SK-N-SH (cell line): ENCODE data around the gene MAPKAP1. TPM values are rescaled to one million over a fixed set of nuclear protein-coding genes. Genes with fewer than 3 reads are reported as not detected.

ENCODE experiments used
- CTCF ChIA-PET: fragments of 300-600, 350-600 bp; formaldehyde crosslinking; extraction: SDS; loops from one replicate; lab custom pipeline; 2021; lab: Yijun Ruan, JAX
- POLR2A ChIA-PET: fragments of 350-600 bp; sonication (Branson Sonifier 250); formaldehyde crosslinking; extraction: SDS; loops from one replicate; lab custom pipeline; 2020; ENCODE audit warnings: antibody characterized with exemption, inconsistent platforms; lab: Yijun Ruan, JAX
- DNase-seq: peaks from one replicate; pipeline ENCODE4 v3.0.0; 2012
- H2AFZ ChIP-seq: fragments of 200-600 bp; sonication (generic); 2 replicates; pipeline ENCODE4 v1.8.1; 2016; ENCODE audit warnings: antibody characterized with exemption, mild to moderate bottlenecking, low read depth
- H3F3A ChIP-seq: fragments of 200-600 bp; sonication (generic); replicated peaks from 2 replicates; pipeline ENCODE3; 2016; ENCODE audit warnings: antibody characterized with exemption, mild to moderate bottlenecking; ENCODE audit not compliant: insufficient read depth
- H3K27ac ChIP-seq, 2 experiments: fragments of 200-500 bp in 1 of 2; fragments of 200-600 bp in 1 of 2; sonication (Bioruptor generic) in 1 of 2; sonication (generic), shearing (Covaris generic) in 1 of 2; 2 replicates each; pipeline versions ENCODE4 v1.5.1 to v1.6.1; 2014 to 2016; ENCODE audit warnings: low read depth in 2 of 2, inconsistent platforms in 1 of 2, low read length in 1 of 2, mild to moderate bottlenecking in 1 of 2, mixed read lengths in 1 of 2
- H3K27me3 ChIP-seq: fragments of 200-600 bp; sonication (generic), shearing (Covaris generic); 2 replicates; pipeline ENCODE4 v1.6.1; 2016; ENCODE audit warnings: mixed run types; ENCODE audit not compliant: insufficient read depth
- H3K36me3 ChIP-seq, 2 experiments: fragments of 200-500 bp in 1 of 2; fragments of 200-600 bp in 1 of 2; sonication (Bioruptor generic) in 1 of 2; sonication (generic) in 1 of 2; replicated peaks in 1 of 2; 2 replicates each; pipeline versions ENCODE3 to v1.5.1; 2014 to 2016; ENCODE audit warnings: low read length in 1 of 2, mild to moderate bottlenecking in 1 of 2; ENCODE audit not compliant: insufficient read depth in 2 of 2, control insufficient read depth in 1 of 2
- H3K4me1 ChIP-seq, 2 experiments: fragments of 200-500 bp in 1 of 2; fragments of 200-600 bp in 1 of 2; sonication (Bioruptor generic) in 1 of 2; sonication (generic), shearing (Covaris generic) in 1 of 2; 2 replicates each; pipeline versions ENCODE4 v1.5.1 to v1.6.1; 2014 to 2016; ENCODE audit warnings: low read depth in 1 of 2, low read length in 1 of 2, mixed run types in 1 of 2; ENCODE audit not compliant: insufficient read depth in 2 of 2, control insufficient read depth in 1 of 2
- H3K4me2 ChIP-seq: fragments of 200-600 bp; sonication (generic), shearing (Covaris generic); 2 replicates; pipeline ENCODE4 v1.6.1; 2017; ENCODE audit warnings: mixed run types
- H3K4me3 ChIP-seq, 2 experiments: fragments of 200-500 bp in 1 of 2; fragments of 200-600 bp in 1 of 2; sonication (Bioruptor generic) in 1 of 2; sonication (generic), shearing (Covaris generic) in 1 of 2; 2 replicates each; pipeline versions ENCODE4 v1.5.1 to v1.8.1; 2014 to 2016; ENCODE audit warnings: low read depth in 2 of 2, inconsistent platforms in 1 of 2, low read length in 1 of 2, mild to moderate bottlenecking in 1 of 2, mixed read lengths in 1 of 2, moderate library complexity in 1 of 2
- H3K79me2 ChIP-seq: fragments of 200-600 bp; sonication (generic); 2 replicates; pipeline ENCODE4 v1.8.1; 2017; ENCODE audit warnings: mild to moderate bottlenecking; ENCODE audit not compliant: insufficient read depth
- H3K9ac ChIP-seq: fragments of 200-600 bp; sonication (generic); 2 replicates; pipeline ENCODE4 v1.6.1; 2017; ENCODE audit warnings: mixed run types
- H3K9me2 ChIP-seq: fragments of 200-600 bp; sonication (generic); 2 replicates; pipeline ENCODE4 v1.6.1; 2017; ENCODE audit warnings: mixed run types
- H3K9me3 ChIP-seq: fragments of 200-600 bp; sonication (generic); 2 replicates; pipeline ENCODE4 v1.6.1; 2017; ENCODE audit warnings: mixed run types, mild to moderate bottlenecking, moderate library complexity
- H4K20me1 ChIP-seq: fragments of 200-600 bp; sonication (generic); 2 replicates; pipeline ENCODE4 v1.6.1; 2017; ENCODE audit warnings: mild to moderate bottlenecking, mixed run types; ENCODE audit not compliant: insufficient read depth
- FOSL2 ChIP-seq: IDR thresholded peaks from 2 replicates; pipeline ENCODE4 v1.4.0; 2012; ENCODE audit warnings: low read depth, mild to moderate bottlenecking, moderate library complexity, borderline replicate concordance
- GABPA ChIP-seq: IDR thresholded peaks from 2 replicates; pipeline ENCODE4 v1.4.0; 2012; ENCODE audit warnings: low read depth, mild to moderate bottlenecking
- MAX ChIP-seq: IDR thresholded peaks from 2 replicates; pipeline ENCODE4 v1.4.0; 2012; ENCODE audit warnings: low read depth
- NRF1 ChIP-seq: IDR thresholded peaks from 2 replicates; pipeline ENCODE4 v1.6.1; 2012; ENCODE audit warnings: low read depth, mild to moderate bottlenecking, low read length
- POLR2AphosphoS5 ChIP-seq: IDR thresholded peaks from 2 replicates; pipeline ENCODE4 v1.6.1; 2012; ENCODE audit warnings: low read depth, low read length
- TAF1 ChIP-seq: IDR thresholded peaks from 2 replicates; pipeline ENCODE4 v1.6.1; 2012; ENCODE audit warnings: low read depth, mild to moderate bottlenecking, low read length, moderate library complexity, borderline replicate concordance
- TCF12 ChIP-seq: IDR thresholded peaks from 2 replicates; pipeline ENCODE4 v1.4.0; 2012
- TEAD4 ChIP-seq: IDR thresholded peaks from 2 replicates; pipeline ENCODE4 v1.4.0; 2012; ENCODE audit warnings: mild to moderate bottlenecking, borderline replicate concordance; ENCODE audit not compliant: insufficient read depth
- WGBS: methylation state at CpG from one replicate; pipeline ENCODE4 v1.1.6; 2017; ENCODE audit warnings: low lambda C conversion rate; 5-methylcytosine and 5-hydroxymethylcytosine counted together
- polyA plus RNA-seq, 3 experiments: library from polyadenylated mRNA; depleted of rRNA; stranded (reverse); fragments of >200 nt; gene quantifications; 2 replicates each; pipeline ENCODE4 v1.2.3, GENCODE V29; 2012
- TF ChIP-seq, protein P1 (sequence below): IDR thresholded peaks from 2 replicates; pipeline ENCODE4 v1.6.1; 2012; ENCODE audit warnings: mild to moderate bottlenecking, low read depth, low read length, moderate library complexity
- TF ChIP-seq, protein P2 (sequence below): fragments of 150-350 bp; IDR thresholded peaks from 2 replicates; pipeline ENCODE4 v1.6.1; 2017; ENCODE audit warnings: antibody characterized with exemption, low read length, low read depth, borderline replicate concordance
- TF ChIP-seq, protein P3 (sequence below): fragments of 150-350 bp; IDR thresholded peaks from 2 replicates; pipeline ENCODE4 v1.6.1; 2016; ENCODE audit warnings: mild to moderate bottlenecking, low read depth, low read length

Gene MAPKAP1
- polyA plus RNA-seq, 1 of the 3 experiments (the other 2 are of a cell fraction), result 117 TPM

GRCh38 chr9:125487842-125488241 is 219.2 kb downstream of the MAPKAP1 start:
- H3K27me3 ChIP-seq, result no peaks in the 10 kb centered on the region
- no peak for DNase-seq
- H3K9me3 ChIP-seq, result no peaks in the 10 kb centered on the region
- no peak overlapping the region for H2AFZ ChIP-seq
- WGBS, result 50% methylated on average over 2 of the region's 2 CpGs
- H4K20me1 ChIP-seq, result no peaks in the 10 kb centered on the region; the same call in 1 of the 2 replicates
- no peaks in the 10 kb centered on the region for H3K9me2 ChIP-seq
- H3K4me3 ChIP-seq, result no peak overlapping the region
- TF ChIP-seq TAF1 (no peak), TCF12 (no peak), MAX (no peak), FOSL2 (no peak), POLR2AphosphoS5 (no peak), NRF1 (no peak), TEAD4 (no peak), GABPA (no peak)
- TF ChIP-seq, protein P1, sequence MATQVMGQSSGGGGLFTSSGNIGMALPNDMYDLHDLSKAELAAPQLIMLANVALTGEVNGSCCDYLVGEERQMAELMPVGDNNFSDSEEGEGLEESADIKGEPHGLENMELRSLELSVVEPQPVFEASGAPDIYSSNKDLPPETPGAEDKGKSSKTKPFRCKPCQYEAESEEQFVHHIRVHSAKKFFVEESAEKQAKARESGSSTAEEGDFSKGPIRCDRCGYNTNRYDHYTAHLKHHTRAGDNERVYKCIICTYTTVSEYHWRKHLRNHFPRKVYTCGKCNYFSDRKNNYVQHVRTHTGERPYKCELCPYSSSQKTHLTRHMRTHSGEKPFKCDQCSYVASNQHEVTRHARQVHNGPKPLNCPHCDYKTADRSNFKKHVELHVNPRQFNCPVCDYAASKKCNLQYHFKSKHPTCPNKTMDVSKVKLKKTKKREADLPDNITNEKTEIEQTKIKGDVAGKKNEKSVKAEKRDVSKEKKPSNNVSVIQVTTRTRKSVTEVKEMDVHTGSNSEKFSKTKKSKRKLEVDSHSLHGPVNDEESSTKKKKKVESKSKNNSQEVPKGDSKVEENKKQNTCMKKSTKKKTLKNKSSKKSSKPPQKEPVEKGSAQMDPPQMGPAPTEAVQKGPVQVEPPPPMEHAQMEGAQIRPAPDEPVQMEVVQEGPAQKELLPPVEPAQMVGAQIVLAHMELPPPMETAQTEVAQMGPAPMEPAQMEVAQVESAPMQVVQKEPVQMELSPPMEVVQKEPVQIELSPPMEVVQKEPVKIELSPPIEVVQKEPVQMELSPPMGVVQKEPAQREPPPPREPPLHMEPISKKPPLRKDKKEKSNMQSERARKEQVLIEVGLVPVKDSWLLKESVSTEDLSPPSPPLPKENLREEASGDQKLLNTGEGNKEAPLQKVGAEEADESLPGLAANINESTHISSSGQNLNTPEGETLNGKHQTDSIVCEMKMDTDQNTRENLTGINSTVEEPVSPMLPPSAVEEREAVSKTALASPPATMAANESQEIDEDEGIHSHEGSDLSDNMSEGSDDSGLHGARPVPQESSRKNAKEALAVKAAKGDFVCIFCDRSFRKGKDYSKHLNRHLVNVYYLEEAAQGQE, result no peak
- TF ChIP-seq, protein P2, sequence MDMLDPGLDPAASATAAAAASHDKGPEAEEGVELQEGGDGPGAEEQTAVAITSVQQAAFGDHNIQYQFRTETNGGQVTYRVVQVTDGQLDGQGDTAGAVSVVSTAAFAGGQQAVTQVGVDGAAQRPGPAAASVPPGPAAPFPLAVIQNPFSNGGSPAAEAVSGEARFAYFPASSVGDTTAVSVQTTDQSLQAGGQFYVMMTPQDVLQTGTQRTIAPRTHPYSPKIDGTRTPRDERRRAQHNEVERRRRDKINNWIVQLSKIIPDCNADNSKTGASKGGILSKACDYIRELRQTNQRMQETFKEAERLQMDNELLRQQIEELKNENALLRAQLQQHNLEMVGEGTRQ, result no peak
- TF ChIP-seq, protein P3, sequence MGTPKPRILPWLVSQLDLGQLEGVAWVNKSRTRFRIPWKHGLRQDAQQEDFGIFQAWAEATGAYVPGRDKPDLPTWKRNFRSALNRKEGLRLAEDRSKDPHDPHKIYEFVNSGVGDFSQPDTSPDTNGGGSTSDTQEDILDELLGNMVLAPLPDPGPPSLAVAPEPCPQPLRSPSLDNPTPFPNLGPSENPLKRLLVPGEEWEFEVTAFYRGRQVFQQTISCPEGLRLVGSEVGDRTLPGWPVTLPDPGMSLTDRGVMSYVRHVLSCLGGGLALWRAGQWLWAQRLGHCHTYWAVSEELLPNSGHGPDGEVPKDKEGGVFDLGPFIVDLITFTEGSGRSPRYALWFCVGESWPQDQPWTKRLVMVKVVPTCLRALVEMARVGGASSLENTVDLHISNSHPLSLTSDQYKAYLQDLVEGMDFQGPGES, result no peak
- H3K36me3 ChIP-seq, result peaks cover 2 to 6% of the 10 kb centered on the region in 2 experiments
- peaks cover 19% of the 10 kb centered on the region for H3F3A ChIP-seq
- H3K79me2 ChIP-seq, result no peaks in the 10 kb centered on the region
- H3K27ac ChIP-seq, result no peak overlapping the region
- no peak overlapping the region for H3K9ac ChIP-seq
- ChIA-PET CTCF (interaction anchor here (1.0 kb wide), 1 partner anchor 10 kb away, joined by 4 read pairs; no protein-coding TSS in a partner anchor), POLR2A (no interaction called here)
- no peak overlapping the region for H3K4me2 ChIP-seq
- peaks cover 4 to 23% of the 10 kb centered on the region in 2 experiments; a peak in 3 of 4 replicates for H3K4me1 ChIP-seq
